ENCODE data around the gene NHEJ1. TPM values are rescaled to one million over a fixed set of nuclear protein-coding genes. Genes with fewer than 3 reads are reported as not detected.
A peak's percentile ranks its signal among the peaks of the same experiment; 100 is the strongest.

NHEJ1 gene
- total RNA-seq, 1 experiment from 2014 or later = 22.2 TPM

DNA sequence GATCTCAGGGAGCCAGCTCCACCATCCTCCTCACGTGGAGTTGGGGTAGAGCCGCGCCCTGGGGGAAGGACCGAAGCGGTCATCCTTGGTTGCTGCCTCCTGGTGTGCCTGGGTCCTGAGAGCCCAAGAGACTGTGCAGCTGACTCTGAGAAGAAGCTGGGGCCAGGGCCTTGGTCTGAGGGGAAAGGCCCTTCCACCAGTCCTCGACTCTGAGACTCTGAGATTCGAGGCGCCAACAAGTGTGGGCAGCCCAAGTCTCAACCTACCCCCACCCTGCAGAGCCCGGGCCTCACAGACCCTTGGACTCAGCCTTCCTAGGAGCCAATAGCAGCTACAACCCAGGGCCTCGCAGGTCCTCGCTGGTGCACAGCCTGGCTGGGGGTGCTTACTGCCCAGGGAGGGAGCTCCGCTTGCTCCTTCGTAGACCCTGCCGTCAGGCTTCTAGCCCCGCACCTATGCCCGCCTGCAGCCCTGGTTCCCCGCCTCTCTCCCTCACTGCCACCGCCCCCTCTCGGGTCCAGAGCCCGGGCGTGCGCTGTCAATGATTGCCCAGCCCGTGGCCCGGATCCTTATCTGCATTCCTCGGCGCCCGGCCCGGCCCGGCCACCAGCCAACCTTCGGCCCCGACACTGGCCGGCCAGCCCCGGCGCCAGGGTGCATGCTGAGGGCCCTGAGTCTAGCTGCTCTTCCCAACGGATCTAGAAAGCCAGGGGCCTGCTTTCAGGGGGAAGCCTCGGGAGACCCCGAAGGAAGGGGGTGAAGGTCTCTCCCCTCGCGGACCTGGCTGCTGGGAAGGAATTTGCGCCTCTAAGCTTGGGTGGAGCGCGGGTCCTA lies 101.9 kb downstream of the NHEJ1 start:
- no peak for DNase-seq (ENCODE audit: low read depth)

DNA sequence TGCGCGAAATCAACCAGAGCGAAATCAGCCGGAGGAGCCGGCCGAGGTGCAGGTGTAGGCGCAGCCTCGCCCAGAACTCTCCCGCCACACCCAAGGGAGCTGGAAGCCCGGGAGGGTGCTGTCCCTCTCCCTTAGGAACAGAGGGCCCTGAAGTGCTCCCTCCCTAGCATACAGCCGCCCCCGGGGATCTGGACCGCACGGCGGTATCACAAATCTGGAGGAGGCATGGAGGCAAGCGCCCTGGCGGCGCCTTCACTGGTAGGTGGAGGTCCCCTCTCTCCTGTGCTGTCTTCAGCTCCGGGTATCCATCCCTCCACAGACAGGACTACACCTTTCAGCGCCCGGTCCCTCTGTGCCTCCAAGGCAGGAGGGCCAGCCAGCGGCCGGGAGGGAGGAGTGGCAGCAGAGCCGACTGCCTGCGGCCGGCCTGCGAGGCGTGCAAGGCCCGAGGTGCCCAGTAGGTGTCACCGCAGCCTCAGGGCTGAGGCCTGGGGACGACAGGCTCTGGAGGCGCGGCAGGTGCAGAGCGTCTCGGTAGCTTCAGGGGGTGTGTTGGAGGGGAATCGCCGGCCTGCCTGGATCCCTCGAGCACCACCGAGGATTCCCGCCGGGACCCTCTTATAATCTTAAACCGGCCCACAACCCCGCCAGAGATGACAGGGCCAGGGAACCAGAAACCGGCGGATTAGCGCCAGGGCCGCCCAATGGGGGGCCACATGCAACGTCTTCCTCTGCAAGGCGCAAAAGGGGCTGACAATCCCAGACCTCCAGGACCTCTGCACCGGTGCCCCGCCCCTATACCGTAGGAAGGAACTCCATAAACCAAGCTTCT lies 102.7 kb downstream of the NHEJ1 start:
- DNase-seq (ENCODE audit: low read depth) = peak; percentile 39

DNA sequence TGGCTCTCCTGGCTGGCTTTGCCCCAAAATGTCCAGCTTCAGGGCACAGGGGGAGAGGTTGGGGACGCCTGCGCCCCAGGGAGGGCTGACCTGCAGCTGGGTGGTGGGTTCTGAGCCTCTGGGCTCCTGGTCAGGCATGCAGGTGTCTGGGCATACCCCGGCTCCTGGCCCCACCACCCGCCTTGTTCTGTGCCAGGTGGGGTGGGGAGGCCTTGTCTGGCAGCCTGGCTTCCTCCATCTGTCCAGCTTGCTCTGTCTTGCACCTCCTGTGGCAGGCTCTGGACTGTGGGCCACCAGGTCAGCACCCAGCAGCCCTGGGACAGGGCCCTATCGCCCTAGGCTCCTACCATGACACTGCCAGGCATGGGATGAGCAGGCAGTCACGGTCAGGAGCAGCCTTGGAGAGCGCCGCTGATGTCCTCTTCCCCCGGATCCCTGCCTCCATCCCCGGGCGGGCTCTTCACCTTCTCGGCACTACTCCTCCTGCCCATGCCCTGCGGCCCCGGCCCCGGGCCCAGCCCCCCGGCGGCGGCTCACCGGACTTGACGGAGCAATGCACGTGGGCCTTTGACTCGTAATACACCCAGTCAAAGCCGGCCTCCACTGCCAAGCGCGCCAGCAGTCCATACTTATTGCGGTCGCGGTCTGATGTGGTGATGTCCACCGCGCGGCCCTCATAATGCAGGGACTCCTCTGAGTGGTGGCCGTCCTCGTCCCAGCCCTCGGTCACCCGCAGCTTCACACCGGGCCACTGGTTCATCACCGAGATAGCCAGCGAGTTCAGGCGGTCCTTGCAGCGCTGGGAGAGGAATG lies 103.5 kb downstream of the NHEJ1 start:
- DNase-seq (ENCODE audit: low read depth) = no peak

DNA sequence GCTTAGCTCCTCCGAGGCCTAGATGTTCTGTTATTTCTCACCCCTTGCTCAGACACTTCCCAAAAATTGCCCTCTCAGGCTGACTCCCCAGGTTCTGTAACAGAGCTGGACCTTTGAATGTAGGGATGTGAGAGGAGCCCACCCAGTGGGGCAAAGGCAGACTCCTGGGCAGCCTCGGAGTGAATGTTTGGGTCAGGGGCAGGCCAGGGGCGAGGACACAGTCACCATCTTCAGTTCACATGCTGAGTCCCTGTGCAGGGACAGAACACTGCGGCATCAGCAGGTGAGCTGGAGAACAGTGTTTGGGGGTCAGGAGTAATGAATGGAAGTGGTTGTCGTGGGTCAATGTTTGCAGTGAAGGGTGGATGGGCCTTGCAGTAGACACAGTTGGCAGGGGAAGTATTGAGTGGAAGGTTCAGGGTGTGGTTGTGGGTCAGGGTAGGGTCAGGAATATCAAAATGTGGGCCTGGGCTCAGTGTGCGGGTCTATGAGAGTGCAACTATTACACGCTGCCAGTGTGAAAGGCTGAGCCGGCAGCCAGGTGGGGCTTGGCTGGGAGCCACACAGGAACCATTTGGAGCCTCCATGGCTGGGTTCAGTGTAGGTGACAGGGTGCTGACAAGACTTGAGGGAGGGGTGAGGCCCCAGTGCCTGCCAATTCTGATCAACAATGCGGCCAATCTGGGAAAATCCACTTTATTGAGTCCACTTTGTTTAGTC lies 104.3 kb downstream of the NHEJ1 start:
- no peak for DNase-seq (ENCODE audit: low read depth)

DNA sequence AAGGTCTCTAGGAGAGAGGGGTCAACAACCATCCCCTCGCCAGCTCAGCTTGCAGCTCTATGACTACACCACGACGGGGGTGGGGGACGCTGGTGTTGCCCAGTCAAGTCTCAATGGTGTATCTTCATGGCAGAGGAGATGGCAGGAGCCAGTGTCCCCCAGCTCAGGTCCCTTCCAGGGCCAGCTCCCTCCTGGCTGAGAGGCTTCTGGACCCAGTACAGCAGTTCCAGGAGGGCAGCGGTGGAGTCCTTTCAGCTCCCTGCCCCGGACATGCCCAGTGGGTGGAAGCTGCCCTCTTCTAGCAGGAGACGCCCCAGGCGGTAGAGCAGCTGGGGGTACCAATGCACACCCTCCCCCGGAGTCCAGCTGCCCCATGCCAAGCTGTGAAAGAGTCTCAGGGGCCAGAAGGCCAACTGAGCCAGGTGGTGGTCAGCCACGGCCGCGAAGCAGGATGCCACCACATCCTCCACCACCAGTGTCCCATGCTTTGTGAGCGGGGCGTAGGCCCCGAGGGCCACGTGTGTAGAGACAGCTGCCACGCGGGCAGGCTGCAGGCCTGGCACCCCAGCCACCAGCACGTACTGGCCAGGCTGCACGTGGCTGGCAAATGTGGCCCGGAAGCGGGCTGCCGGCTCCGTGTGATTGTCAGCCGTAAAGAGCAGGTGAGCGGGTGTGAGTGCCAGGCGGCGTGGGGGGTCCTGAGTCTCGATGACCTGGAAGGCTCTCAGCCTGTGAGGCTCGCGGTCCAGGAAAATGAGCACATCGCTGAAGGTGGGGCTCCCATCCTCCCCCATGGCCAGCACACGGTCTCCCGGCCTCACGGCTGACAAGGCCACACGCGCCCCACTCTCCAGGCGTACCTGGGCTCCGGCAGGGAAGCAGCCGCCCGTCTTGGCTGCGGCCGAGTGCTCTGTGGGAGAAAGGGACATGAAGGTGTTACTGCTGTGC lies 105.4 kb downstream of the NHEJ1 start:
- no peak for DNase-seq (ENCODE audit: low read depth)

DNA sequence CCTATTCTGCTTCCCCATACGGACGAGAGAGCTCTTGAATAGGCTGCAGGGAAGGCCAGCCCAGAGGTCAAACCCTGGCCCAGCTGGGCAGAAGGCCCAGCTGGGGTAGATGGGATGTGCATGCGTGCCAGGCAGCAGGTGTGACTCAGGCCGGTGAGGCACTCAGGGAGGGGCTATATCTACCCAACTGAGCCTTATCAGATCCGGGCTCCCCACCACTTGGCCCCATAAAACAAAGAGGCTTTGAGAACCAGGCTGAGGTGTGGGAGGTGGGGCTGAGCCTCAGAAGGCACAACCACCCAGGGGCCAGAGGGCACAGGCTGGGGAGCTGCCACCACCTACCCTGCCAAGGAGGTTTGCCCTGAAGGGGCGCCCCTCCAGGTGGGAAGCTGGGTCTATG lies 111.3 kb downstream of the NHEJ1 start:
- no peak for DNase-seq (ENCODE audit: low read depth)

DNA sequence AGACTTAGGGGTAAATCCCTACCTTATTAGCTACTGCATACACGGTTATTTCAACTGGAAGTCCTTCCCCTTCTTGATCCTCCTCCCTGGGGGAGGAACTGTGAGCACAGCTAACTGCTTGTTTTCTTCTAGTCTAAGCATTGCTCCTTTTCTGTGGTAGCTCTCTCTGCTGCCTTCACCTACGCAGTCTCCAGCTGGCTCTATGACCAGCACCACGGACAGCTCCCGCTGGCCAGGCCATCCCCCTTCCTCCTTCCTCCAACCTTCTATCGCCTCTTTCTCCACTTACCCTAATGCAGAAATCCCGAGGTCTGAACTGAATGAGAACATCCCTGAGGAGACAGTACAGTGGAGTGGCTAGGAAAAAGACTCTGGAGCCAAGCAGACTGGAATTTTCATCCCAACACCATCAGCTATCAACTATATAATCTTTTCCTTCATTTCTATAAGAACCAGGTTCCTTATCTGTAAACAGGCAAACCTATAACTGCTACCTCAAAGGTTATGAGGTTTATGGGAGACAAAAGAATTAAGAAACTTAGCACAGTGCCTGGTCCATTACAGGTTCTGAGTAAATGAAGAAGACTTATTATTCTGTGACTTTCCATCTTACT lies 114.6 kb downstream of the NHEJ1 start:
- peak; percentile 32 for DNase-seq (ENCODE audit: low read depth)

DNA sequence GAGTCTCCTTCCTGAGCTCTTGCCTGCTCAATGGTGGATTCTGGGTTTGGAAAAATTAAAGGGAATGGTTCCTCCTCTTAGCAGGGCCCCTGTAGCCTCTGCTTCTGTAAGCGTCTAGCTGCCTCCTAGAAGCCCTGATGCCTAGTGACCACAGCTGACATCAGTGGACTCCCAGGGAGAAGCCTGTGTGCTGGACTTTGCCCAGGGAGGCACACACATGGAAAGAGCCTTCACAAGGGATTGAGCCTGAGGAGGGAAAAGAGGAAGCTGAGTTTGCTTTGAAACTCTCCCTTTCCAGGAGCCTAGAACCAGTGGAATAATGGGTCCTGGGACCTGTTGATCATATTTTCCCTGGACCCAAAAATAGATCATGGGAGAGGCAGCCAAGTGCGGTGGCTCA lies 117.9 kb downstream of the NHEJ1 start:
- no peak for DNase-seq (ENCODE audit: low read depth)

DNA sequence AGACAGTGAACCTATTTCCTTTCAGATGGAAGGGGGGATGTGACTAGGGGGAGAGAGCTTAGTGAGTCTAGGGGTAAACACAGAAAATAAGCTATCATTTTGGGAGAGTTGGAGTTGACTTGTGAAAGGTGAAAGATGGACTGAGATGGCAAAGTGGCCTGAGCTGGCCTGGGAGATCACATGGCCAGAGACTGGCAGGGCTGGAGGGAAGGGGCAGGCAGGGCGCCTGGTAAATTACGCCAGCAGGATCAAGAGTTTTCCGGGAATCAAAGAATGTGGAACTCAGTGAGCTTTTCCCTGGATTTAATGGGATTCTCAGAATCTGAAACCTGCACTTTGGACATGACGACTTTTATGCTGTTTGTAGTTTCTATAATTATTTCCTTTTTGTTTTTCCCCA lies 118.5 kb downstream of the NHEJ1 start:
- no peak for DNase-seq (ENCODE audit: low read depth)

DNA sequence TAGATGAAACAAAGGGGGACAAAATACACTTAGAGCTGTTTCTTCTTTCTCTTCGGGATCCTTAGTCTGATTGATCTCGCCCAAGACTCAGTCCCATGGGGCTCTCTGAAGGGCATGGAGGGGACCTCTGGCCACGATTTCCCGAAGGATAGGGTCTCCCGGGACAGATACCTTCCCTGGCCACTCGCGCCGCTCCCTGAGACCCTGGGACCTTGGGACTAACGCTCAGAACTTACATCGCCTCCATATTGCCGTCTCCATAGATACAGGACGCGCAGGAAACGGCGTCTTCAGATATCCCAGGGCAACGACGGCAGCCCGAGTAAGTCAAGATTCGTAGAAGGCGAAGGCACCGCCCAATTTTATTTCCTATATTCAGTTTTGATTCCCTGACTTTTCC lies 119.4 kb downstream of the NHEJ1 start, which contains the start of gene CFAP65:
Gene CFAP65, minus strand, starts transcription at position 265 of the 400 bp plus-strand sequence. CDS start 2,468 bp downstream, outside the sequence.
- DNase-seq (ENCODE audit: low read depth) = peak; percentile 49

DNA sequence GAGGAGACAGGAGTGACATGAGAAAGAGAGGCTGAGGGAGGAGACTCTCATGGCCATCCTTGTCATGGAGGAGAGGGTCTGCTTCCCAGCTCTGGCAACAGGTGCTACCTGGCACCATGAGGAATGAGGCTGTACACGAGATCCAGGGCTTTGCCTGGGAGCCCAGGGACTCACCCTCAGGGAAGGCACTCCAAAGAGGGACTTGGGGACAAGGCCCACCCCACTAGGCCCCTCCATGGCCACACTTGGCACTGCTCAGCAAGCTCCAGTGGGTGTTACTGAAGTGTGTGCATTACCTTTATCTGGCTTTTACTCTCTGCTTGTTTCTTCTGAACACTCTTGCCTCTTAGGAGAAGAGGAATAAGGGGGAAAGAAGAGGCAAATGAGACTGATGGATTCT lies 122.0 kb downstream of the NHEJ1 start:
- DNase-seq (ENCODE audit: low read depth) = no peak

DNA sequence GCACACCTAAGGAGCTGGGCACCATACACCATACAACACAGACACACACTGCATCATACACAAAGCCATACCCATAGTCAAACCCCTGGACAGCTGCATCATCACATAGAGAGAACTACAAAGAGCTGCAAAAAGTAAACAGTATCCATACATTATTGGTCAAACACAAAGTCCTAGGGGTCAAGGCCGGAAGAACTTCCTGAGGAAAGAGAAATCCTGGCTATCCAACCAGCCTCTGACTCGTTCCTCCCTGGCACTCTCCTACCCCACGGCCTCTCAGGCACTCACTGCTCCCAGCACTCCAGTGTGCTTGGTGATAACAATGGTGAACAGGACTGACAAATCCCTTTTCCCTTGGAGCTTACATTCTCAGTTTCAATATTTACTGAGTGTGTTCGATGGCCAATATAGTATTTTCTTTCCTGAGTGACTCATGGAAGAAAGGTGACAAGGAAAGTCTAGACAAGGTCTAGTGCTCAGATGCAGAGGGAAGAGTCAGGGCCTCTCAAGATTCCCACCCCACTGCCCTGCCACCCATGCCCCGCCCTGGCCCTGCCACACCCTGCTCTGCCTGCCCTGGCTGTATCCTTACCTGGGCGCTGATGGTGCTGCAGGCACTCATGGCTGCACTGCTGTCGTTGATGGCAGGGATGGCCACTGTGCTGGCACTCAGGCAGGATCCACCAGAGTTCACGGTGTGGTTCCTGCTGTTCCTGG lies 122.7 kb downstream of the NHEJ1 start:
- DNase-seq (ENCODE audit: low read depth) = no peak

DNA sequence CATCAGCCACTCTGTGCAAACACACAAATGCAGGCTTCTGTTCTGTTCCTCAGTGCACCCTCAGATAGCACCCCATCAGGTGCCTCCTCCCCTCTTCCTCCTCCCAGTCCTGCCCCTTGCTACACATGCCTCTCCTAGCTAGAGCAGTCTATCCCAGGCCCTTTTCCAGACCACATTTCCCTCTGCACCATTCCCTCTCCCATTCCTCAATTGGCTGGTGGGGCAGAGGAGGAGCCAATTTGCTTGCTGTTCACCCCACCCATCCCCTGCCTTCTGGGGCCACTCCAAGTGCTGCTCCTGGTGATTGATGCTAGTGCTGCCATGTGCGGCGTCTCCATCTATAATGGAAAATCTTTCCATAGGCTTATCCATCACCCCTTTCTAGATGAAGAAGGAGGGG lies 124.7 kb downstream of the NHEJ1 start:
- no peak for DNase-seq (ENCODE audit: low read depth)

DNA sequence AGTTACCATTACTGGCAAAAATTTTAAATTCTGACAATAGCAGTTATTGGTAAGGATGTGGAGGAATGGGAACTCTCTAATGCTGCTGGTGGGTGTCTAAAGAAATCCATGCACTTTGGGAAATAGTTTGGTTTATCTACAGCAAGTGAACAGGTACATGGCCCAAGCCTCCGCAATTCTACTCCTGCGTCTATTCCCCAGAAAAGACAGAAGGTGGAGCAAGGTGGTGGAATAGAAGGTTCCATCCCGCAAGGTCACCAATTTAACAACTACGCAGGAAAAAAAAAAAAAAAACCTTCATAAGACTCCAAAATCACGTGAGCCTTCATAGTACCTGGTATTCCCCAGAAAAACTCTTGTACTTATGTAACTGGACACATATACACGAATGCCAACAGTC lies 125.8 kb downstream of the NHEJ1 start:
- DNase-seq (ENCODE audit: low read depth) = no peak

DNA sequence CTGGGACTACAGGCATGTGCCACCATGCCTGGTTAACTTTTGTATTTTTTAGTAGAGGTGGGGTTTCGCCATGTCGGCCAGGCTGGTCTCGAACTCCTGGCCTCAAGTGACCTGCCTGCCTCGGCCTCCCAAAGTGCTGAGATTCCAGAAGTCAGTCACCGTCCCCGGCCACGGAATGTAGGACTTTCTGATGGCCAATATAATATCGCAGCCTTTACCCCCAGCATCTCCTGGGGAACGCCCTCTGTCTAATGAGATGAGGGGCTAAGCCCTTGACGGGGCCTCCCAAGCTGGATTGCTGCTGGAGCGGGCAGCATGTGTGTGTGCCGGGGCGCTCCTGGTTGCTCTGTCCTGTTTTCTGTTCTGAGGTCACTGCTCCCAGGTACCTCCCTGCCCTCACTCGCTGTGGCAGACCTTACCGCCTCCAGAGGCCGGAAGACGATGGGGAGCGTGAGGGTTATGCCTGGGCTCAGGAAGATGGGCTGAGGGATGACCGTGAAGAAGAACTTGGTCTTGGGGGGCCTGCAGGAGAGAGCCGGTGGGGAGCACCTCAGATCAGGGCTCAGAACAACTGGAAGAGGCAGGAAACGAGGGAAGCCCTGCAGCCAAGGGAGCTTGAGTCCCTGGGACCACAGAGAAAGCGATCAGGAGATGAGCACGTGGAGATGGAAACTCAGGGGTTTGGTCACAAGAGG lies 128.4 kb downstream of the NHEJ1 start:
- DNase-seq (ENCODE audit: low read depth) = no peak

DNA sequence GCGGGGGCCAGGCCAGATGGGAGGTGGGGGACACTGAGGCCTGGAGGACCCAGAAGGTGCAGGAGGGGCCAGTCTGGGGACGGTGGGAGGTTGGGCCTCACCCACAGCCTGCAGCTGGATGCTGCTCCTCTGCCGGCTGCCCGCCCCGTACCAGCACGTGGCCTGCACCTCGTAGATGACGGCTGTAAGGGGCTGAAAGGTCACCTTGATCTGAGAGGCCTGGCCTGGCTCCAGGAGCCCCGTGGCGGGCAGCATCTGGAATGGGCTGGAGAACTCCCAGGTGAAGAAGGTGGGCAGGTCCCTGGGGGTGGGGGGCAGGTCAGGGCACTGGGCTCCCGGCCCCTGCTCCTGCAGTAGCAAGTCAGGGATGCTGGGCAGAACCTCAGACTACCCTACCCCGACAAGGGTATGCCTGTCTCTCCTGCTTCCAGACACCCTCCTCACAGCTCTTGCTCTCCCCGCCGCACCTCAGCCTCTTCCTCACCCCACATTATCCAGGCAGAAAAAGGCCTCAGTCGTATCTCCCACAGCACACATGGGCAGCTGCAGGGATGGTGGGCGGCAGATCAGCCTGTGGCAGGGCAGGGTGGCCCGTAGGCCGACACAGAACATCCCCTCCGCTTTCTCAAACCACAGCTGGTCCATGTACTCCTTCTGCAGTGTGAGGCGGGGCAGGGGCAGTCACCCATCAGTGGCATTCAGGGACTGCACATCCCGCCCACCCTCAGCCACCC lies 129.4 kb downstream of the NHEJ1 start:
- DNase-seq (ENCODE audit: low read depth) = no peak

DNA sequence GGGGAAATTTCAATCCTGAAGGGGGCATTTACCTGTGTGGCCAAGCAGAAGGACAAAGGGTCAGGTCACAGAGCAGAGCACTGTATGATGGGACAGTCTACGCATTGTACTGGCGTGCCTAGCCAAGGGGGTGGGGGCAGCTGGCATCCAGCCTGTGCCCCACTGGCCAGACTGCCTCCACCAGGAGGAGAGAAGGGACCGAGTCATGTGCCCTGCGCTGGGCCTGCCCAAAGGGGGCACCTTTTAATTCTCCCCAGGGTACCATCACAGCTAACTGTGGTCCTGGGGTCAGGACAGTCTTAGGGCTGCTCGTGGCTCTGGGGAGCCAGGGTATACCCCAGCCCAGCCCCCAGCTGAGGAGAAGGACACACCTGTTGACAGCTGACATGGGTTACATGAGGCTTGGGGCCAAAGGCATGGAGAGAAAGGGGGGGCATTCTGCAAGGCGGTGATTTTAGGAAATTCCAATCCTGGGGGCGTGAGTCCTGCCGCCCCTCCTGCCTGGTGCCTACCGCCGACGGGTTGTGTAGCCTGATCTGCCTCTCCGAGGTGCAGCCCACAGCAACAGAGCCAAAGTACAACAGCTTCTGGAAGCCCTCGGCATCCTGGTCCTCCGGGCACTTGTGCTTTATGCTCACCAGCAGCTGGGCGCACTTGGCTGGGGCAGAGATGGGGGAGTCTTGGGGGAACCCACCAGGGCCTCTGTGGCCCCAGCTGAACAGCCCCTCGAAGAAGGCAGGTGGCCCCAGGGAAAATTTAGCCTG lies 130.3 kb downstream of the NHEJ1 start:
- no peak for DNase-seq (ENCODE audit: low read depth)

Data from LHCN-M2 (cell line).